IPS-15b (cell line): ENCODE measurements around the gene BMPR1A.
"Not testable (repeated sequence)": the region's sequence is repeated elsewhere in the genome, so short reads cannot be mapped to it uniquely, and the experiment has no call there.

Source experiments
- H3K27me3 ChIP-seq: one replicate; pipeline ENCODE4 v1.6.1; 2013; ENCODE audit warnings: low read length; ENCODE audit not compliant: control insufficient read depth, insufficient read depth
- H3K36me3 ChIP-seq: one replicate; pipeline ENCODE4 v1.6.1; 2013; ENCODE audit warnings: low read length; ENCODE audit not compliant: control insufficient read depth, insufficient read depth
- H3K4me1 ChIP-seq: one replicate; pipeline ENCODE4 v1.6.1; 2013; ENCODE audit warnings: mild to moderate bottlenecking, low read length; ENCODE audit not compliant: control insufficient read depth, insufficient read depth
- H3K4me3 ChIP-seq: one replicate; pipeline ENCODE4 v1.5.1; 2013; ENCODE audit warnings: low read depth, low read length
- H3K9ac ChIP-seq: one replicate; pipeline ENCODE4 v1.6.1; 2013; ENCODE audit warnings: low read depth, mild to moderate bottlenecking, low read length
- H3K9me3 ChIP-seq: one replicate; pipeline ENCODE4 v1.6.1; 2013; ENCODE audit warnings: mild to moderate bottlenecking, low read length; ENCODE audit not compliant: control insufficient read depth, insufficient read depth

Gene BMPR1A

DNA sequence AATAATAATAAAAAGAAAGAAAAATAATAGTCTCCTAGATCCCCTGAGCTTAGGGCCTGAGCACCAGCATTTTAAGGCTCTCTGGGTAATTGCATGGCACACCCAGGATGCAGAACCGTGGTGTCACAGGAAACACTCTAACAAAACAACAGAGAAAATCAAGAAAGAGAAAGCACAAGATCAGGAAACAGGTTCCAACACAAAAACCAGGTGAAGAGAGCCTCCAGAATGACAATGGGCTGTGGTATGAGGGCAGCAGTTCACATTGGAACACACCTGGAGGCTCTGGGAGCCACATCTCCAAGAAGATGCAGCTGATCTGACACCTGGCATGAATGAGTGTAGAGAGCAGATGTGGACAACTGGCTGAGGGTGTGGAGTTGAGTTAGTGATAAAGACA is 193.9 kb downstream of the BMPR1A start:
- Histone ChIP-seq H3K4me3 (no peak overlapping the region), H3K36me3 (no peaks in the 10 kb centered on the region), H3K27me3 (no peaks in the 10 kb centered on the region), H3K4me1 (peaks cover 15% of the 10 kb centered on the region), H3K9me3 (peaks cover 10% of the 10 kb centered on the region), H3K9ac (no peak overlapping the region)

DNA sequence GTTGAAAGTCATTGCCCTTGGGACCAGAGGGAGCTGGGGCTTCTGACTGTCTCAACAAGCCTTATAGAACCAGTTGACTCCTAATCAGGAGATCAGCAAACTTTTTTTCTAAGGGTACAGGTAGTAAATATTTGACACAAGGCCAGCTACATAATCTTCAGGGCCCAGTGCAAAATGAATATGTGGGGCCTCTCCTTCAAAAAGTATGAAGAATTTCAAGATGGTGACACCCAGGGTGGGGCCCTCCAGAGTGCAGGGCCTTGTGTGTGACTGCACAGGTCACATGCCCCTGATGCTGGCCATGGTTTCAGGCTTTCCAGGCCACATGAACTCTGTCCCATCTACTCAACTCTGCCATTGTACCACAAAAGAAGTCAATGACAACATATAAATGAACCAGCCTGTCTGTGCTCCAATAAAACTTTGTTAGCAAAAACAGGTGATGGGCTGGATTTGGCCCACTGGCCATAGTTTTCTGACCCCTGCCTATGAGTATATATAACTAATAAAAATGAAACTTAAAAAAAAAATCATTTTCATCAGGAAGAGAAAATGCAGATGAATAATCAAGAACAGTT is 194.9 kb downstream of the BMPR1A start:
- no peak overlapping the region for H3K4me3 ChIP-seq
- no peaks in the 10 kb centered on the region for H3K27me3 ChIP-seq
- H3K36me3 ChIP-seq: no peaks in the 10 kb centered on the region
- H3K9me3 ChIP-seq: peaks cover 10% of the 10 kb centered on the region
- no peak overlapping the region for H3K9ac ChIP-seq
- H3K4me1 ChIP-seq: peaks cover 21% of the 10 kb centered on the region

DNA sequence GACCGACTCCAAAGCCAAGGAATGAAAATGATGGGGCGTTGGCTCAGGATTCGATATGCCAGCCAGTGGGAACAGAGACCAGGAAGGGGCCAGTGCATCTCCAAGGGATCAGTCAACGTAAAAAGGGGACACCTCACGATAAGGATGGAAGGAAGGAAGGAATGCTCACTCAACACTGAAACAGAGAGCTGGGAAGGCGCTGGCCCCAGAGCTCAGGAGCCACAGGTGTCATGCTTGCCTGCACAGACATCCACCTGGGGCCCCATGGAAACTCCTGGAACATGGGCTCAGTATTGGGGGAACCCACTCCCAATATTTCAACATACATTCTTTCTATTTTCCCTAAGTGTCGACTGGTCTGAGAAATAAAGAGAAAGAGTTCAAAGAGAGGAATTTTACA is 195.7 kb downstream of the BMPR1A start:
- H3K27me3 ChIP-seq: no peaks in the 10 kb centered on the region
- peaks cover 26% of the 10 kb centered on the region for H3K4me1 ChIP-seq
- H3K36me3 ChIP-seq: no peaks in the 10 kb centered on the region
- H3K4me3 ChIP-seq: no peak overlapping the region
- peaks cover 10% of the 10 kb centered on the region for H3K9me3 ChIP-seq
- H3K9ac ChIP-seq: no peak overlapping the region

DNA sequence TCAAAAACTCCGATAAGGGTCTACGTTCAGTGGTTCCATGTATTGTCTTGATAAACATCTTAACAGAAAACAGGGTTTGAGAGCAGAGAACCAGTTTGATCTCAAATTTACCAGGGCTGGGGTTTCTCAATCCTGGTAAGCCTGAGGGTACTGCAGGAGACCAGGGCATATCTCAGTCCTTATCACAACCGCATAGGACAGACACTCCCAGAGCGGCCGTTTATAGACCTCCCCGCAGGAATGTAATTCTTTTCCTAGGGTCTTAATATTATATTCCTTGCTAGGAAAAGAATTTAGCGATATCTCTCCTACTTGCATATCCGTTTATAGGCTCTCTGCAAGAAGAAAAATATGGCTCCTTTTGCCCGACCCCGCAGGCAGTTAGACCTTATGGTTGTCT is 196.3 kb downstream of the BMPR1A start:
- H3K9me3 ChIP-seq, H3K27me3 ChIP-seq, H3K36me3 ChIP-seq, H3K9ac ChIP-seq, H3K4me3 ChIP-seq: not testable (repeated sequence)
- peaks cover 26% of the 10 kb centered on the region for H3K4me1 ChIP-seq

DNA sequence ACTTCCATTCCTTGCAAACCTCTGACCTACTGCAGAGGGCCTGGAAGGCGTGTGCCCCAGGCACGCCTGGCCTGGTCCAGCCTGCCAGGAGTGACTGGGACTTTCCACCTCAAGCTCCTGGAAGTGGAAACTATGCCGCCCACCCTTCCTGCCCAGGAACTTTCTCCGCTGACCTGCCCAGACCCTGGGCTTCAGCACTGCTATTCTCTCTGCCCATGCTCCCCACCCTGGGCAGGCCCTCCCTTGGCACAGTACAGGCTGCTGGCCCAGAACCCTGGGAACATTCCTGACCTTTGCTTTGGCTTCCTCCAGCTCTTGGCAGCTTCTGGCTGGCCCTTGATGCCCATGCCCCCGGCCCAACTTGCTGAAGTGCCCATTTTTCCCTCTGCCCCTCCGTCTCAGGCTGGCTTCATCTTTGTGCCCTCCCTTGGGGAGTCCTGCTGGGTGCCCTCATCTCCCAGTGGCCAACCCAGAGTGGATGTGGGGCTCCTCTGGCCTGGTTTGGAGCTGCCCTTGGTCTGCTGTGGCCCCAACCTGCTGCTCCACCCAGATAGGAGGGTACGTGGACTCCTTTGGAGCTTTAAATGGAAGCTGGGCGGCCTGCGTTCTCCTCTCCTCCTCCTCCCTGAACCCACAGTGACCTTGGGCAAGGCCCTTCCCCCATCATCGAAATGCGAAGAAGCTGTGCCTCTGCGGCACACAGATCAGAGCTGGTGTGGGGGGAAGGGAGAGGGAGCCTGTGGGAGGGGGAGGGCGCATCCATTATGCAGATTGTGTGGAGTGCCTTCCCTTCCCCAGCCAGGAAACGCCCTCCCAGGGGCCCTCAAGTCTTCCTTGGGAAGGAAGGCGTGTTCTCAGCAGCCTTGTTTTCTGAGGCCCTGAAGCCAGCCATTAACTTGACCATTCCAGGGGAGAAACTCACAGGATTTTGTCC is 197.6 kb downstream of the BMPR1A start:
- no peaks in the 10 kb centered on the region for H3K36me3 ChIP-seq
- peak overlapping the region; percentile 5 for H3K4me3 ChIP-seq
- H3K9ac ChIP-seq: no peak overlapping the region
- no peaks in the 10 kb centered on the region for H3K27me3 ChIP-seq
- H3K4me1 ChIP-seq: peaks cover 26% of the 10 kb centered on the region
- peaks cover 10% of the 10 kb centered on the region for H3K9me3 ChIP-seq

DNA sequence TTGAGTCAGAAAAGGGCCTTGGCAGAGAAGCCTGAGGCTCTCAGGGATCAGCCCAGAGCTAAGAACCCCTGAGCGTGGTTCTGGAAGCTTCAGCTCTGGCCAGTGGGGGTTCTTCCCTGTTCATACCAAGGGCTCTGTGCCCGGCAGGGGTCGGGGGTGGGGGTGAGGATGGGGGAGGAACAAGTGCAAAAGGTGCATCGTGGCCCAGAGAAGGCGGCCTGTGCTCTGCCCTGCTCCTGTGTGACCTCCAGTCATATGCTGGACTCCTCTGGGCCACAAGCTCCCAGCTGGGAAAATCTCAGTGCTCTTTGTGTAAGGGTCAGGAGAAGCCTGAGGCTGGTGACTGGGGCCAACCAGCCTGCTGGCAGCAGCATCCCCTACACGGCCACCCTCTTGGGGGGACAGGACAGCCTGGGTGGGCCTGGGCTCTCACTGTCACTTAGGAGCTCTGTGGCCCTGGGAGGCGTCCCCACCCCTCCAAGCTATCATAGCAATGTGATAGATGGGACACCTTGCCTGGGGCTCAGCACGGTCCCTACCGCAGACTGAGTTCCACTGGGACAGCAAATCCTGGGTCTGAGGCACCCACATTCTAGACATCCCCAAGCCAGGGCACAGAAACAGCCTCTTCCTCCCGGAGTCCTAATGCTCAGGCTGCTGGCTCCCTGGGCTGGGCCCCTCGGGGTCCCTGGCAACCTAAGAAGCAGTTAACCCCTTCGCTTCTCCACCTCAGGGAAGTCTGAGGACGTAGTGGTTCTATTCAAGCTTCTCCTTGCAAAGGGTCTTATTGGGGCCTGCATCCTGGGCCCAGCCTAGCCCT is 198.5 kb downstream of the BMPR1A start:
- Histone ChIP-seq H3K4me3 (no peak overlapping the region), H3K9ac (peak overlapping the region; percentile 51), H3K4me1 (peaks cover 26% of the 10 kb centered on the region)

DNA sequence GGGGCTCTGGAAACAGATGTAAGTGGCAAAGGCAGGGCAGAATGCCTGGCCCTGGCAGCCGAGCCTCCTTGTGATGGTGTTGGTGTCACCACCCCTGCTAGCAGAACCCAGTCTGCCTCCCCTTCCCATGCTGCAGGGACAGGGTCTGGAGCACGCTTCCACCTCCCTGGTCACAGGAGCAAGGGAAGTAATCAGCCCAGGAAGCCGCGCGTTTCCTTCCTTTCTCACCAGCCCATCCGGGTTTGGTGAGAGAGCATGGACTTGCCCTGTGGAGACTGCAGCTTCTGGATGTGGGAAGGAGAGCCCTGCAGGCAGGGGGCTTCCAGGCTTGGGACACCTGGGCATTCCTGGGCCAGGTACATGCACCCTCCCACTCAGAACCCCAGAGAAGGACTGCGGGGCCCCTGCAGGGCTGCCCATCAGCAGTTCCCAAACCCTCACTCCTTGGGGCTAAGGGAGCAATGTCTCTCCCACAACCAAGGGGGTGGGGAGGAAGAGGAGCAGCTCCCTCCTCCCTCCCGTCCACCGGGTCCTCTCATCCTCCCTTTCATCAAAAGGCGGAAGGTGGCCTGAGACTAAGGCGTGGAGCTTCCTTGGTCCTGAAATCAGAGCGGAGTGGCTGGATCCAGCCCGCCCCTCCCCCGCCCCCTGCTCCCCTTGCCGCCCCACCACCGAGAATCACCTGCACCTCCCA is 199.2 kb downstream of the BMPR1A start:
- Histone ChIP-seq H3K4me1 (peaks cover 28% of the 10 kb centered on the region), H3K4me3 (no peak overlapping the region), H3K27me3 (no peaks in the 10 kb centered on the region), H3K9ac (peak overlapping the region; percentile 51), H3K36me3 (no peaks in the 10 kb centered on the region), H3K9me3 (peaks cover 10% of the 10 kb centered on the region)

More for the DNA sequence above, 198.5 kb downstream of the BMPR1A start:
- peaks cover 10% of the 10 kb centered on the region for H3K9me3 ChIP-seq
- no peaks in the 10 kb centered on the region for H3K36me3 ChIP-seq
- no peaks in the 10 kb centered on the region for H3K27me3 ChIP-seq

DNA sequence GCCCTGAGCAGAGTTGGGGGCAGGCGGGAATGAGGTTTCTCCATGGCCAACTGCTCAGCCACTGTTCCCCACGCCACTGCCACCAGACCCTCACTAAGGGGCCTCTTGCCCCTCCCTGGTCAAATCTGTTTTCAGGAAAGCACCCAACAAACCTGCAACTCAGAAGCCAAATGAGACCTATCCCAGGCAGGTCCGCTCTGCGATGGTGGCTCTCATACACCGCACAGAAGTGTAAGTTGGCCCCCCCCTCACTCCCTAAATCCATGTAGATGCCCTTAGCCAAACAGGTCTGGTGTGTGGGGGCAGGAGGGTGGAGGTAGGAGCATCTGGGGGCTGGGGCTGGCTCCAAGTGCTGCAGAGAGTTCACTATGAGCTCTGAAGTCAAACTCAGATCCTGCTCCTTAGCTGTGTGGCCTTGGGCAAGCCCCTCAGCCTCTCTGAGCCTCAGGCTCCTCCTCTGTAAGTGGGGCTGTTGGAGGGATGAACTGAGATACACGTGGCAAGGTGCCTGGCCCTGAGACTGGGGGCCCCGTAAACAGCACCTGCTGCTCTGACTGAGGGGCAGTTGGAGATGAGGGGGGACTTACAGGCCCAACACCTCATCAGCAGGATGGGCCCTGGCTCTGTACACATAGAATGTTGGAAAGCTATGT is 199.9 kb downstream of the BMPR1A start:
- Histone ChIP-seq H3K27me3 (no peaks in the 10 kb centered on the region), H3K4me3 (no peak overlapping the region), H3K36me3 (no peaks in the 10 kb centered on the region), H3K4me1 (peaks cover 30% of the 10 kb centered on the region), H3K9me3 (peaks cover 10% of the 10 kb centered on the region), H3K9ac (no peak overlapping the region)

DNA sequence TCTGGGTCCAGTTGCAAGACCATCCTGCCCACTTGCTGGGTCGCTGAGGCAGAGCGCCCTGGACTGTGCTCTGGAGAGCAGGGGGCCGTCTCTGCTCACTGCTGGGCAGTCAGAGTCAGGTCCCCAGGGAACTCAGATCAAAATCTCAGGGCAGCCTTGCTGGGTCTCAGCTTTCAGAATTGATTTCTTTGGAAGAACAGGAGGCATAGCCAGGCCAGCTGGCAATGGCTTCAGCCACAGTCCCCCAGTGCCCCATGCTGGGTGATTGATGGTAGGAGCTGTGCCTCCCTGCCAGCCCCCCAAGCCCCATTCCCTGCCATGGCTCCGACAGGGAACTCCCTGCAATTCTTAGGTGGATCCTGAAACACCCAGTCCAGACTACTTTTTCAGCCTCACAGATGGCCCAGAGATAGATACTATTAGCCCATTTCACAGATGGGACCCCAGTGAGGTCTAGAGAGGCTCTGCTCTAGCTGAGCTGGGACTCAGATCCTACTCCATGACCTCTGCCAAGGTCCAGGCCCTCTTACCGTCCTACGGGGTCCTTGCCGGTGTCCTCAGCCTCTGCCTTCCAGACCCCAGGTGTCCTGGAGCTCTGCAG is 200.5 kb downstream of the BMPR1A start:
- Histone ChIP-seq H3K27me3 (no peaks in the 10 kb centered on the region), H3K36me3 (no peaks in the 10 kb centered on the region), H3K9me3 (peaks cover 7% of the 10 kb centered on the region), H3K9ac (no peak overlapping the region), H3K4me1 (peaks cover 30% of the 10 kb centered on the region), H3K4me3 (no peak overlapping the region)

DNA sequence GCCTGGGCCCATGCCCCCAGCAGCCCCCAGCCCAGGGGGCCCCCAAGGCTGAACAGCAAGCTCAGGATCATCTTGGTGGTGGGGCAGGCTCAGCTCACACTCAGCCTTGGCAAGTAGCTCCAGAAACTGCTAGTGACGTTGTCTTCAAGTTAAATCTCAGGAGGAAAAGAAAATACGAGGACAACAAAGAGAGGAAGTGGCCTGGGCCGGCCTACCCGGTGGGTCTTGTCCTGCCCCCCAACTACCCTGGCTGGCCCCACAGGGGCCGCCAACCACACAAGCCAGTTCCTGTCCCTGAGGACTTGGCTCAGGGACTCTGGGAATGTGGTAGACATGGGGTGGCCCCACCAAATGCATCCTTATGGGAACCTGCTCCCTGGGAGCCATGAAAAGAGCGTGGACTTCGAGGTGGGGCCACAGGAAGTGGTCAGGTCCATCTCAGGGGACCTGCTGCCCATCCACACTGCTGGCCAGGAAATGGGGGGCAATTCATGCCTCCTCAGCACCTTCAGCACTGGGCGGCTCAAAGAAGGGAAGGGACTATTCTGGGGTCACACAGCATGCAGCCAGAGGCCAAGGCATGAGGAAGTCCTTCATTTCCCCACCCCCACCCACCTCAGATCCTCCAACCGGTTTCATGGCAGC is 201.2 kb downstream of the BMPR1A start, which contains the start of gene MMRN2:
Gene MMRN2 (minus strand): TSS at position 145 of the 645 bp plus-strand sequence. CDS start 74 bp downstream, at position 71.
- H3K4me3 ChIP-seq: no peak within 1 kb of the TSS
- peaks cover 1% of the 10 kb centered on the region for H3K9me3 ChIP-seq
- H3K27me3 ChIP-seq: no peaks in the 10 kb centered on the region
- no peaks in the 10 kb centered on the region for H3K36me3 ChIP-seq
- no peak within 1 kb of the TSS for H3K9ac ChIP-seq
- peaks cover 30% of the 10 kb centered on the region for H3K4me1 ChIP-seq
